Stimulated activated CD4-positive, alpha-beta T cell treated with anti-CD3 and anti-CD28 coated beads, Interleukin-15, amount 100 ng/mL, for 1 hour (primary cell): Measurements from ENCODE around the gene LRRC27.
"Not testable (repeated sequence)": the region's sequence is repeated elsewhere in the genome, so short reads cannot be mapped to it uniquely, and the experiment has no call there.

Experiments used
- DNase-seq, 2 donors: peaks; one replicate each; pipeline ENCODE4 v3.0.0-alpha.2; 2020; ENCODE audit warnings: low read depth in 1 of 2, low spot score in 1 of 2

LRRC27 gene

GRCh38 chr10:132314336-132314735, 17.7 kb upstream of the LRRC27 start:
- no peak for DNase-seq

GRCh38 chr10:132314881-132315280, 17.1 kb upstream of the LRRC27 start:
- not testable (repeated sequence) for DNase-seq

- DNase-seq: no peak
These were observed 15.9 kb upstream of the LRRC27 start for GRCh38 chr10:132316133-132316532.

GRCh38 chr10:132317477-132317876, 14.5 kb upstream of the LRRC27 start:
- not testable (repeated sequence) for DNase-seq

- DNase-seq: no peak
These were observed 11.9 kb upstream of the LRRC27 start for GRCh38 chr10:132319853-132320653.

GRCh38 chr10:132320654-132321469, 11.1 kb upstream of the LRRC27 start:
- DNase-seq: no peak

- no peak for DNase-seq
These were observed 10.3 kb upstream of the LRRC27 start for GRCh38 chr10:132321726-132322125.

GRCh38 chr10:132322586-132323048, 9.4 kb upstream of the LRRC27 start:
- DNase-seq: no peak

GRCh38 chr10:132324186-132324585, 7.8 kb upstream of the LRRC27 start:
- no peak for DNase-seq

- DNase-seq: no peak
These were observed 5.6 kb upstream of the LRRC27 start for GRCh38 chr10:132326344-132326889.

- DNase-seq: peak in 1 of 2 donors; percentile 26
These were observed 5.1 kb upstream of the LRRC27 start for GRCh38 chr10:132326925-132327324.

GRCh38 chr10:132328106-132328505, 3.9 kb upstream of the LRRC27 start:
- no peak for DNase-seq

GRCh38 chr10:132328738-132329137, 3.3 kb upstream of the LRRC27 start:
- DNase-seq: no peak

GRCh38 chr10:132329565-132330485, 2.2 kb upstream of the LRRC27 start:
- DNase-seq: no peak

GRCh38 chr10:132330486-132330833, 1.5 kb upstream of the LRRC27 start:
- no peak for DNase-seq

- DNase-seq: no peak
These were observed 401 bp downstream of the LRRC27 start for GRCh38 chr10:132332433-132332754.

- DNase-seq: no peak
These were observed 1.4 kb downstream of the LRRC27 start for GRCh38 chr10:132333386-132333785.

GRCh38 chr10:132334631-132335188, 2.7 kb downstream of the LRRC27 start:
- no peak for DNase-seq

GRCh38 chr10:132335189-132336063, 3.4 kb downstream of the LRRC27 start:
- DNase-seq: no peak
